ENCODE results near the gene TMPRSS4. TPM values are rescaled to one million over a fixed set of nuclear protein-coding genes. Genes with fewer than 3 reads are reported as not detected.

TMPRSS4 gene
- total RNA-seq, 1 experiment from 2014 or later, result 99.9 TPM

- no peaks in the 10 kb centered on the region for H3K4me1 Mint-ChIP-seq (ENCODE audit: low read depth, unreplicated experiment)
- H3K9me3 Mint-ChIP-seq (ENCODE audit: low read depth, unreplicated experiment), result no peaks in the 10 kb centered on the region
- CTCF ChIA-PET, result interaction anchor here (1.2 kb wide), 1 partner anchor 22 kb away, joined by 3 read pairs; no protein-coding TSS in a partner anchor
- H3K4me3 Mint-ChIP-seq (ENCODE audit: low read depth, unreplicated experiment), result no peak overlapping the region
- no peak for TF ChIP-seq CTCF (IDR thresholded peaks at IDR 0.05; ENCODE audit: unreplicated experiment)
- no peak overlapping the region for H3K27ac Mint-ChIP-seq (ENCODE audit: unreplicated experiment)
- no peak for DNase-seq
- BruUV-seq (replicated peaks), result no TSS peak
- peaks cover 54% of the 10 kb centered on the region for H3K27me3 Mint-ChIP-seq (ENCODE audit: unreplicated experiment)
- peaks cover 12% of the 10 kb centered on the region for H3K36me3 Mint-ChIP-seq (ENCODE audit: insufficient read depth, unreplicated experiment)
- intact Hi-C loops (cut with micrococcal nuclease; ENCODE audit: unreplicated experiment), result no loop called here
Observed at GRCh38 chr11:118149493-118149892, 72.6 kb downstream of the TMPRSS4 start.

GRCh38 chr11:118151431-118151830 is 74.6 kb downstream of the TMPRSS4 start:
- CTCF ChIA-PET, result no interaction called here
- TF ChIP-seq CTCF (IDR thresholded peaks at IDR 0.05; ENCODE audit: unreplicated experiment), result no peak
- Mint-ChIP-seq H3K27ac (ENCODE audit: unreplicated experiment) (no peak overlapping the region), H3K9me3 (ENCODE audit: low read depth, unreplicated experiment) (no peaks in the 10 kb centered on the region), H3K4me3 (ENCODE audit: low read depth, unreplicated experiment) (no peak overlapping the region), H3K27me3 (ENCODE audit: unreplicated experiment) (peaks cover 66% of the 10 kb centered on the region), H3K4me1 (ENCODE audit: low read depth, unreplicated experiment) (no peaks in the 10 kb centered on the region), H3K36me3 (ENCODE audit: insufficient read depth, unreplicated experiment) (no peaks in the 10 kb centered on the region)
- BruUV-seq (replicated peaks), result no TSS peak
- no peak for DNase-seq
- intact Hi-C loops (cut with micrococcal nuclease; ENCODE audit: unreplicated experiment), result no loop called here

- intact Hi-C loops (cut with micrococcal nuclease; ENCODE audit: unreplicated experiment), result no loop called here
- no peak for DNase-seq
- H3K4me3 Mint-ChIP-seq (ENCODE audit: low read depth, unreplicated experiment), result peak overlapping the region; percentile 54
- H3K9me3 Mint-ChIP-seq (ENCODE audit: low read depth, unreplicated experiment), result no peaks in the 10 kb centered on the region
- H3K27ac Mint-ChIP-seq (ENCODE audit: unreplicated experiment), result no peak overlapping the region
- H3K27me3 Mint-ChIP-seq (ENCODE audit: unreplicated experiment), result peaks cover 72% of the 10 kb centered on the region
- CTCF ChIA-PET, result no interaction called here
- no peaks in the 10 kb centered on the region for H3K36me3 Mint-ChIP-seq (ENCODE audit: insufficient read depth, unreplicated experiment)
- no TSS peak for BruUV-seq (replicated peaks)
- no peaks in the 10 kb centered on the region for H3K4me1 Mint-ChIP-seq (ENCODE audit: low read depth, unreplicated experiment)
- no peak for TF ChIP-seq CTCF (IDR thresholded peaks at IDR 0.05; ENCODE audit: unreplicated experiment)
Observed at GRCh38 chr11:118152020-118152551, 75.2 kb downstream of the TMPRSS4 start.

GRCh38 chr11:118152552-118153471 is 75.9 kb downstream of the TMPRSS4 start, which contains the start of gene SCN4B:
TSS of gene SCN4B (minus strand) at chr11:118152823. CDS start at chr11:118152673, 150 bp downstream.
- DNase-seq, result peak; percentile 31
- Mint-ChIP-seq H3K4me1 (ENCODE audit: low read depth, unreplicated experiment) (no peaks in the 10 kb centered on the region), H3K27ac (ENCODE audit: unreplicated experiment) (no peak within 1 kb of the TSS), H3K36me3 (ENCODE audit: insufficient read depth, unreplicated experiment) (no peaks in the 10 kb centered on the region), H3K27me3 (ENCODE audit: unreplicated experiment) (peaks cover 80% of the 10 kb centered on the region), H3K9me3 (ENCODE audit: low read depth, unreplicated experiment) (no peaks in the 10 kb centered on the region), H3K4me3 (ENCODE audit: low read depth, unreplicated experiment) (peak within 1 kb of the TSS; percentile 54)
- intact Hi-C loops (cut with micrococcal nuclease; ENCODE audit: unreplicated experiment), result no loop called here
- CTCF ChIA-PET, result no interaction called here
- TF ChIP-seq CTCF (IDR thresholded peaks at IDR 0.05; ENCODE audit: unreplicated experiment), result no peak
- BruUV-seq (replicated peaks), result no TSS peak
